Measurements from ENCODE around the gene GPR157.
"Not testable (repeated sequence)": the region's sequence is repeated elsewhere in the genome, so short reads cannot be mapped to it uniquely, and the experiment has no call there.

The GPR157 gene

GRCh38 chr1:9120312-9120958 lies 8.5 kb downstream of the GPR157 start:
- no peak for DNase-seq (ENCODE audit: low read depth in 2 of 3, low spot score in 2 of 3)

DNA sequence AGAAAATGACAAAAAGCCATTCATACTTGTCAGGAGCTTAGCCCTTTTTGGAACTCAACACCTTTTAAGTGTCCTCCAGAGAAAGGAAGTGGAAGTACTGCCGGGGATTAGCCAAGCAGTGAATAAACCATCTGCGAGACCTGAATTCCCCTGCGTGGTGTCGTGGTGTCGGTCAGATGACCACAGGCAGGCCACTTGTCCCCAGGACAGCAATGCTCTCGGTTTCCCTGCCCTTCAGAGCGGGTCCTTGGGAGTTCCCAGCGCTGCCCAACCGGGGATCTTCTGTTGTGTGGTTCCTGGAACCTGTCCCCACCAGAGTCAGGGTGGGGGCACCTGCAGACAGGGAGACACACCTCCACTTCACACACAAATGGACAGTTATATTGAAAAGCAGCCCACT lies 9.2 kb downstream of the GPR157 start:
- DNase-seq (ENCODE audit: low read depth in 2 of 3, low spot score in 2 of 3) = no peak

- DNase-seq (ENCODE audit: low read depth in 2 of 3, low spot score in 2 of 3) = no peak
These were observed 10.7 kb downstream of the GPR157 start for GRCh38 chr1:9118186-9118585.

- DNase-seq (ENCODE audit: low read depth in 2 of 3, low spot score in 2 of 3) = no peak
These were observed 13.3 kb downstream of the GPR157 start for GRCh38 chr1:9115351-9116205.

DNA sequence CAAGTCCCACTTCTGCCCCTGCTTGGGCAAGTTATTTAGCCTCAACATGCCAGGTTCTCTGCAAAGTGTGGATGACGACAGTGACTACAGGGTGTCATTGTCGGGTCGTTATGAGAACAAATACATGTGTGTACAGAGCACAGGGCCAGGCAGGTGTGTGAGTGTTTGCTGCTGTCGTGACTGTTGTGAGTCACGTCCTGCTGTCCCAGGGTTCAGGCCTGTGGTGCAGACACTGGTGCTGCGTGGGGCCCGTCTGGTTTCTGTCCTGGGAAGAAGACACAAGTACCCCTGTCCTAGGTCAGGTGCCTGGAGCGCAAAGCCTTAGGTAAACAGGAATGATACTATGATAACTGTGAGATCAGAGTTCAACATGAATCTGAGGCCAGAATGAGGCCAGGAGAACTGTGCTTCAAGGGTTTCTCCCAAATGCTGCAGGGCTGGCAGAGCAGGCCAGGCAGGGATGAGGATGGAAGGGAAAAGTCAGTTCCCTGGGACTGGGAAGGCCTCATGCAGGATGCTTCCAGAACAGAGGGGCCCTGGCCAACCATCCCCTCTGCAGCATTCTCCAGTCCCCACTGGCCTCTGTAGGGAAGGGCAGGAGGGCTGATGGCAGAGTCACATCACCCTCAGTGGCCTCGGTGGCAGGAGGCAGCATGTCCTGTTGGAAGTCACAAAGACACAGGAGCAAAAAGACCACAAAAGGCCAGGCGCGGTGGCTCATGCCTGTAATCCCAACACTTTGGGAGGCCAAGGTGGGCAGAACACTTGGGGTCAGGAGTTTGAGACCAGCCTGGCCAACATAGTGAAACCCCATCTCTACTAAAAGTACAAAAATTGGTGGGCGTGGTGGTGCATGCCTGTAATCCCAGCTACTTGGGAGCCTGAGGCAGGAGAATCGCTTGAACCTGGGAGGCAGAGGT lies 15.7 kb downstream of the GPR157 start:
- no peak for DNase-seq (ENCODE audit: low read depth in 2 of 3, low spot score in 2 of 3)

DNA sequence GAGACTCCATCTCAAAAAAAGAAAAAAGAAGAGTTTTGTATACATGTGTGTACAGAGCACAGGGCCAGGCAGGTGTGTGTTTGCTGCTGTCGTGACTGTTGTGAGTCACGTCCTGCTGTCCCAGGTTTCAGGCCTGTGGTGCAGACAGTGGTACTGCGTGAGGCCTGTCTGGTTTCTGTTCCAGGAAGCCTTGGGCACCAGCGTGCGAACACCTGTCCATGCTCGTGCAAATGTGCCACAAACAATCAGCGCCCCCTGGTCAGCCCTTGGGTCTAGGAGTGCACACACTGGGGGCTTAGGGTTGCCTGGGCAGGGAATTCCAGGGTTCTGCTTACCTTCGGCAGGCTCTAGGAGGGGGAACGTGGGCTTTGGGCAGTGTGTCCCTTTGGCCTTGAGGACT lies 16.9 kb downstream of the GPR157 start:
- no peak for DNase-seq (ENCODE audit: low read depth in 2 of 3, low spot score in 2 of 3)

GRCh38 chr1:9111357-9111691 lies 17.6 kb downstream of the GPR157 start:
- DNase-seq (ENCODE audit: low read depth in 2 of 3, low spot score in 2 of 3) = no peak

DNA sequence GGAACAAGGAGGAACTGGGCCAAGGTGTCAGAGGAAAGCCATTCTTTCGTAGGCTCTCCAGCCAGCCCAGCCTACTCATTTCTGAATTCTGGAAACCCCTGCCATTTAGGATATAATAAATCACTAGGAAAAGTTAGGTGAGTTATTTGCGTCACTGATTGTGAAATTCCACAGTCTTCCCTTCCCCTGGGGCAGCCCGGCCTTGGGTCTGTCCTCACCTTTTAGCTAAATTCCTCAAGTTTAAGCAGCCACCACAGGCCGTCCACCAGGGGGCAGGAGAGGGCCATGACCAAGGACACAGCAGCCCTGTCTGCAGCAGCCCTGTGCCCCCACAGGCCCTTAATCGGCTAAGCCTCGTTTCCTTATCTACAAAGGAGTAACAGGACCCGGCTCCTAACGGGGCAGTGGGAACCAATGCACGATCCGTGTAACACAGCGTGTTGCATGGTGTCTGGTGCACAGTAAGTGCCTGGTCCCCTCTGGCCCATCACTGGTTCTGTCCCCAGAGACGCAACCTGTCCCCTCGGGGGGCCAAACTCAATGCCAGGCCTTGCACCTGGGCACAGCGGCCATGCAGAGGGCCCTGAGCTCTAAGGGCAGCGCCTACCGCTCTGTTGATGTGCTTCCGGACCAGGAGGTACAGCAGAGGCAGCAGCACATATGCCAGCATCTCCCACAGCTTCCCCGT lies 18.1 kb downstream of the GPR157 start:
- peak; percentile 59 to 93 (median 92) for DNase-seq (ENCODE audit: low read depth in 2 of 3, low spot score in 2 of 3)

- DNase-seq (ENCODE audit: low read depth in 2 of 3, low spot score in 2 of 3) = no peak
These were observed 20.7 kb downstream of the GPR157 start for GRCh38 chr1:9108056-9108665.

DNA sequence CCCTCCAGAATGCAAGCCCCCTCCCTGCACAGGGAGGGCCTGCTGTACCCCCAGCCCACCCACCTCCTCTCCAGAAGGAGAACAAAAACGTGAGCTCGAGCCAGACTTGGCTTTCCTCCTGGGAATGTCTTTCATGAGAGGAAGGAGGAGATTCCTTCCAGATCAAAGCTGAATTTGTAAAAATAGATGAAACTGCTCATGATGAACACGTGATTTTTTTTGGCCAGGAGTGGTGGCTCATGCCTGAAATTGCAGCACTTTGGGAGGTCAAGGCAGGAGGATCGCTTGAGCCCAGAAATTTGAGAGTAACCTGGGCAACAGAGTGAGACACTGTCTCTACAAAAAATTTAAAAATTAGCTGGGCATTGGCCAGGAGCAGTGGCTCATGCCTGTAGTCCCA lies 21.8 kb downstream of the GPR157 start:
- DNase-seq (ENCODE audit: low read depth in 2 of 3, low spot score in 2 of 3) = no peak

DNA sequence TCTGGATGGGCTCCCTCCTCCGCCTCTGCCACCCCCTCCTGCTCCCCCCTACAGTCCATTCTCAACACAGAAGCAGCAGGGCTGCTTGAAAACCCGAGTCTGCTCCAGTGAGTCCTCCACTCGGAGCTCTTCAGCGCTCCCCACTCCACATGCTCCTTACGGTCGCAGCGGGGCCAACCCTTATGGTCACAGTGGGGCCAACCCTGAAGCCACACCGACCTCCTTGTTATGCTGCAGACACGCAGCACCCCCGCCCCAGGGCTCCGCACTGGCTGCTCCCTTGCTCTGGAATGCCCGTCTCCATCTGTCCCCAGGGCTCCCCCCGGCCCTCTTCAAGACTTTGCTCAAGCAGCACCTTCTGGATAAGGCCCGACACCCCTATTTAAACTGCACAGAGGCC lies 22.6 kb downstream of the GPR157 start:
- DNase-seq (ENCODE audit: low read depth in 2 of 3, low spot score in 2 of 3) = no peak

GRCh38 chr1:9105336-9105867 lies 23.5 kb downstream of the GPR157 start:
- DNase-seq (ENCODE audit: low read depth in 2 of 3, low spot score in 2 of 3) = no peak

DNA sequence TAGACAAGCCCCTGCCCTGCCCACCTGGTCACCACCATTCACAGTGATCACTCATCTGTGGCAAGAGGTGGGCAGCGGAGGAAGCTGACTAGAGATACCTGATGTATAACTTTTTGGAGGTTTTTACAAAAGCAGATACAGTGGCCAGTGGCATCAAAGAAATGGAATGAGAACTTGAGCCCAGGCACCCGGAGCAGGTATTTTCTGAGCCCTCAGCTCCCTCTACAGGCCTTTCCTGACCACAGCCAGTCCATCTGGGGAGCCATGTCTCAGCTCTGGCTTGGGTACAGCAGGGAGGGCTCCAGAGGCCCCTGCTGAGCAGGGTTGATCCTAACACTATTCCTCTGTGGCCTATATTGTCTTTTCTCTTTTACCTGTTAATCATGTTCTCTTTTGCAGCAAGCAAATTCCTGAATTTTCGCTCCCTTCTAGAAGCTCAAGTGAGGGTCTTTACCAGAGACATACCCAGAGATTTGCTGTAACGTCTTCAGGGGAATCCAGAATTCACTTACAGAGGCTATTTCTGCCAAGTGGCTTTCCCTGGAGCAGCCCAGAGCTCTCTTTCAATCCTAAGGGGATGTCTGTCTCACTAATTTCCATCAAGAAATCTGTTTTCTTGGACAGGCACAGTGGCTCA lies 27.3 kb downstream of the GPR157 start:
- DNase-seq (ENCODE audit: low read depth in 2 of 3, low spot score in 2 of 3) = no peak

DNA sequence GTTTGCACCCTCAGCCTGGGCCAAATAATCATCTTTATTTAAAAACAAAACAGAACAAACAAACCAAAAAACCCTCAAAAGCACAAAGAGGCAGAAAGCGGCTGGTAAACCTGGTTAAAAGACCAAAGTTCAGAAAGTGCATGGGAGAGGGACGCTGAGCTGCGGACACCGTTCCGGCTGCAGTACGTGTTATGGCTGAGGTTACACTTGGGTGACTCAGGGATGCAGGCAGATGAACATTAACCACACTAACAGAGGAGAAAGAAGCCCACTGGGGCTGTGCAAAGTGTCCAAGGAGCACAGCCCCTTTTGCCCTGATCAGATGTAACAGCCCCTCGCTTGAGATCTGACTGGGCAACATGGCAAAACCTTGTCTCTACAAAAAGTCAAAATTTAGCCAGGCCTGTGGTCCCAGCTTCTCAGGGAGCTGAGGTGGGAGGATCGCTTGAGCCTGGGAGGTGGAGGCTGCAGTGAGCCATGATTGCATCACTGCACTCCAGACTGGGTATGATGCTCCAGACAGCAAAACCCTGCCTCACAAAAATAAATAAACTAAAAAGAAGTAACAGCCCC lies 28.3 kb downstream of the GPR157 start:
- DNase-seq (ENCODE audit: low read depth in 2 of 3, low spot score in 2 of 3) = no peak

DNA sequence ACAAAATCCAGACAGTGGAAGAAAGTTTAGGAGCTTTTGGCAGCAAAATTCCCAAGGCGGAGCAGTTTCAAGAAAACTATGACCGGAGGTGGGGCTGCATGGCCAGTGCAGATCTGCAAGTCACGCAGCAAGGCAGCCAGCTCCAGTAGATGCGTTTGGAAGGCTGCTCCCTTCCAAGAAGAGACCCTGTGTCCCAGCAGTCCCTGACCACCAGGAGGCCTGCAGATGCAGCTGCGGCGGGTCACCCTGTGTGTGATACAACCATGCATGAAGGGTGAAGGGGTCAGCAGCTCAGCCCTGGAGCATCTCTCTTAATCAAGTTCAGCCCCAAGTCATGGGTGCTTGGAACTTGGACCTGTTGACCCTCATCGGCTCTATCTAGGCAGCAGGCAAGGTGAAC lies 29.3 kb downstream of the GPR157 start:
- DNase-seq (ENCODE audit: low read depth in 2 of 3, low spot score in 2 of 3) = no peak

DNA sequence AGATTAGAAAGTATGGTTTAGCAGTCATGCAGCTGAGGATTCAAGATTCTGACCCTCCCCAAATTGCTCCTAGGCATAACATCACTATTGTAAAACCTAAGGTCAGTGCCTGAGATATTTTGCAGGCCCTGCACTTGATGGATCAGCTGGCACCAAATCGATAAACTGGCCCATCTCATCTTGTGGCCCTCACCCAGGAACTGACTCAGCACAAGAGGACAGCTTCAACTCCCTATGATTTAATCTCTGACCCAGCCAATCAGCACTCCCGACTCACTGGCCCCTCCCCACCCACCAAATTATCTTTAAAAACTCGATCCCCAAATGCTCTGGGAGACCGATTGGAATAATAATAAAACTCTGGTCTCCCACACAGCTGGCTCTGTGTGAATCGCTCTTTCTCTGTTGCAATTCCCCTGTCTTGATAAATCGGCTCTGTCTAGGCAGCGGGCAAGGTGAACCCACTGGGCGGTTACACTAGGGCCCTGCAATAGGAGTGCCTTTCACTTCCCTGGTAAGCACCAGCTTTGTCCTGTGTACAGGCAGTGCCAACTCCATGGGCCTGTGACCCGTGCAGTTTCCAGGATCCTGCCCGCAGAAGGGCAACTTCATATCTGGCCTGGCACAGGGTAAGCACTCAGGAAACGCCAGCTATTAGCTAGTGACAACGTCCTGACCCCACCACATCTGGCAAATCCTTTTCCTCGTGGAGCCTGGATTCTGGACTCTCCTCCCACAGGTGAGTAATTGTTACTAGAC lies 30.8 kb downstream of the GPR157 start:
- DNase-seq (ENCODE audit: low read depth in 2 of 3, low spot score in 2 of 3) = no peak

GRCh38 chr1:9095818-9096217 lies 33.1 kb downstream of the GPR157 start:
- DNase-seq (ENCODE audit: low read depth in 2 of 3, low spot score in 2 of 3) = no peak

DNA sequence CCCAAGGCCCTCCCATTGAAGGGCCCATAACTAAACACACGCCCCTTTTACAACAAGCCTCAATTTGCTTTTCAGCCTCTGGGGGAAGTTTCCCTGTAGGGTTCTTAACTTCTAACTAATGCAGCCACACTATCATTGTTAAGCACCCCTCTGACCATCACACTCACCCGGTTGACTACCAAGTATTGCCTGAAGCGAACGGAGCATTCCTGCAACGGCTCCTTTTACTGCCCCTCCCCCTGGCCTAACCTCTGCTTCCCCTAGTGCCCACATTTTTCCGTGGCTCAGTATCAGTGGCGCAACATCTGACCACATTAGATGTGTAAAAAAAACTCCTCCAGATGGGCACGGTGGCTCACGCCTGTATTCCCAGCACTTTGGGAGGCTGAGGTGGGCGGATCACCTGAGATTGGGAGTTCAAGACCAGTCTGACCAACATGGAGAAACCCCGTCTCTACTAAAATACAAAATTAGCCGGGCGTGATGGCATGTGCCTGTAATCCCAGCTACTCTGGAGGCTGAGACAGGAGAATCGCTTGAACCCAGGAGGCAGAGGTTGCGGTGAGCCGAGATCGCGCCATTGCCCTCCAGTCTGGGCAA lies 34.8 kb downstream of the GPR157 start:
- DNase-seq (ENCODE audit: low read depth in 2 of 3, low spot score in 2 of 3) = not testable (repeated sequence)

DNA sequence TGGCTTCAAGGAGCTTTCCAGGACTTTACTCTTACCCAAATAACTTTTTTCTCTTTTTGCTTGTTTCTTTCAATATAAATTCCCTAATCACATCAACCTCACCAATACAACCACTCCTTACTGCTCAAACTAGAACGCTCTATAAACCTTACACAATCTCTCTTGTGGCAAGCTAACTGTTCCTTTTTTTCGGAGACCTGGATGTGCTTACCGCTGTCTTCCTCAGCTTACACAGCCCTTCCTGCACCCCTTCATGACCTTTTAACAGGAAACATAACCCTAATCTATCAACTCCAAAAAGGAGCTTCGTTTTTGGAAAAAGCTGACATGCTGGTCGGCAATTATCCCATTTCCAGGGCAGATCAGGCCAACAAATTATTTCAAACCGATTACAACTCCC lies 35.3 kb downstream of the GPR157 start:
- DNase-seq (ENCODE audit: low read depth in 2 of 3, low spot score in 2 of 3) = no peak
